Measurements from ENCODE around the gene LY6G5C. TPM values are rescaled to one million over a fixed set of nuclear protein-coding genes. Genes with fewer than 3 reads are reported as not detected.

Gene LY6G5C
- polyA plus RNA-seq, 1 donor from 2014 or later: 3.2 TPM

GRCh38 chr6:31665501-31666336, 15.1 kb downstream of the LY6G5C start, which contains the start of gene CSNK2B:
CSNK2B (plus strand) TSS chr6:31666080; CDS start chr6:31666832, 752 bp downstream.
- H3K4me3 Mint-ChIP-seq: peak within 1 kb of the TSS; percentile 92 to 98 (median 94)
- peaks cover 1% of the 10 kb centered on the region for H3K27me3 Mint-ChIP-seq
- H3K27ac Mint-ChIP-seq: peak within 1 kb of the TSS; percentile 92 to 99 (median 98)
- no peaks in the 10 kb centered on the region for H3K36me3 Mint-ChIP-seq
- no peaks in the 10 kb centered on the region for H3K9me3 Mint-ChIP-seq
- peaks cover 21 to 50% (median 33%) of the 10 kb centered on the region in 3 donors for H3K4me1 Mint-ChIP-seq

GRCh38 chr6:31664790-31665500, 15.9 kb downstream of the LY6G5C start, which contains the start of gene GPANK1:
GPANK1 (minus strand) TSS chr6:31664997; CDS start chr6:31664478, 519 bp downstream.
- peaks cover 1% of the 10 kb centered on the region for H3K27me3 Mint-ChIP-seq
- no peaks in the 10 kb centered on the region for H3K9me3 Mint-ChIP-seq
- no peaks in the 10 kb centered on the region for H3K36me3 Mint-ChIP-seq
- peak within 1 kb of the TSS; percentile 92 to 99 (median 98) for H3K27ac Mint-ChIP-seq
- peaks cover 24 to 51% (median 34%) of the 10 kb centered on the region in 3 donors for H3K4me1 Mint-ChIP-seq
- peak within 1 kb of the TSS; percentile 92 to 98 (median 94) for H3K4me3 Mint-ChIP-seq

GRCh38 chr6:31663961-31664789, 16.7 kb downstream of the LY6G5C start:
- peak overlapping the region; percentile 92 to 99 (median 98) for H3K27ac Mint-ChIP-seq
- H3K36me3 Mint-ChIP-seq: peaks cover 2% of the 10 kb centered on the region
- H3K4me3 Mint-ChIP-seq: peak overlapping the region; percentile 92 to 98 (median 94)
- H3K4me1 Mint-ChIP-seq: peaks cover 28 to 58% (median 41%) of the 10 kb centered on the region in 3 donors
- no peaks in the 10 kb centered on the region for H3K9me3 Mint-ChIP-seq
- peaks cover 1% of the 10 kb centered on the region for H3K27me3 Mint-ChIP-seq

- peak overlapping the region; percentile 68 to 95 (median 92) for H3K4me3 Mint-ChIP-seq
- peaks cover 30 to 62% (median 47%) of the 10 kb centered on the region in 3 donors for H3K4me1 Mint-ChIP-seq
- H3K27ac Mint-ChIP-seq: peak overlapping the region; percentile 92 to 99 (median 98)
- H3K36me3 Mint-ChIP-seq: peaks cover 2% of the 10 kb centered on the region
- no peaks in the 10 kb centered on the region for H3K9me3 Mint-ChIP-seq
- H3K27me3 Mint-ChIP-seq: peaks cover 1% of the 10 kb centered on the region
Observed at GRCh38 chr6:31663126-31663960, 17.5 kb downstream of the LY6G5C start.

GRCh38 chr6:31662124-31662723, 18.6 kb downstream of the LY6G5C start:
- Mint-ChIP-seq H3K27me3 (peaks cover 1% of the 10 kb centered on the region), H3K4me3 (peak overlapping the region in 3 of 4 donors; percentile 70 to 98 (median 93)), H3K36me3 (peaks cover 3% of the 10 kb centered on the region), H3K9me3 (no peaks in the 10 kb centered on the region), H3K4me1 (peaks cover 35 to 63% (median 54%) of the 10 kb centered on the region in 3 donors), H3K27ac (peak overlapping the region in 2 of 3 donors; percentile 80 to 84)

- Mint-ChIP-seq H3K27me3 (peaks cover 1% of the 10 kb centered on the region), H3K4me1 (peaks cover 35 to 58% (median 52%) of the 10 kb centered on the region in 3 donors), H3K9me3 (no peaks in the 10 kb centered on the region), H3K4me3 (peak overlapping the region; percentile 92 to 98 (median 94)), H3K36me3 (peaks cover 3% of the 10 kb centered on the region), H3K27ac (peak overlapping the region; percentile 73 to 84 (median 74))
Observed at GRCh38 chr6:31661262-31662123, 19.4 kb downstream of the LY6G5C start.

- no peaks in the 10 kb centered on the region for H3K9me3 Mint-ChIP-seq
- peaks cover 1% of the 10 kb centered on the region for H3K27me3 Mint-ChIP-seq
- H3K4me1 Mint-ChIP-seq: peaks cover 35 to 57% (median 49%) of the 10 kb centered on the region in 3 donors
- peaks cover 6% of the 10 kb centered on the region for H3K36me3 Mint-ChIP-seq
- H3K4me3 Mint-ChIP-seq: peak within 1 kb of the TSS; percentile 92 to 98 (median 94)
- H3K27ac Mint-ChIP-seq: peak within 1 kb of the TSS; percentile 74 to 90 (median 84)
Observed at GRCh38 chr6:31660381-31661261, 20.2 kb downstream of the LY6G5C start, which contains the start of gene C6orf47. C6orf47 (minus strand) TSS chr6:31660778; CDS start chr6:31659947, 831 bp downstream.

- Mint-ChIP-seq H3K27ac (peak overlapping the region; percentile 74 to 90 (median 84)), H3K36me3 (peaks cover 6% of the 10 kb centered on the region), H3K9me3 (no peaks in the 10 kb centered on the region), H3K4me3 (peak overlapping the region; percentile 92 to 98 (median 94)), H3K27me3 (peaks cover under 1% of the 10 kb centered on the region), H3K4me1 (peaks cover 33 to 58% (median 49%) of the 10 kb centered on the region in 3 donors)
Observed at GRCh38 chr6:31659649-31660380, 21.1 kb downstream of the LY6G5C start.

GRCh38 chr6:31658983-31659648, 21.8 kb downstream of the LY6G5C start:
- Mint-ChIP-seq H3K4me3 (peak overlapping the region; percentile 70 to 96 (median 92)), H3K27ac (peak overlapping the region; percentile 16 to 90 (median 84)), H3K9me3 (no peaks in the 10 kb centered on the region), H3K4me1 (peaks cover 30 to 51% (median 44%) of the 10 kb centered on the region in 3 donors), H3K27me3 (no peaks in the 10 kb centered on the region), H3K36me3 (peaks cover 6% of the 10 kb centered on the region)

- Mint-ChIP-seq H3K4me3 (peak overlapping the region; percentile 44 to 93 (median 74)), H3K36me3 (peaks cover 6% of the 10 kb centered on the region), H3K4me1 (peaks cover 26 to 42% (median 35%) of the 10 kb centered on the region in 3 donors), H3K9me3 (no peaks in the 10 kb centered on the region), H3K27ac (peak overlapping the region in 1 of 3 donors; percentile 59), H3K27me3 (no peaks in the 10 kb centered on the region)
Observed at GRCh38 chr6:31658158-31658688, 22.6 kb downstream of the LY6G5C start.

All from IgD-negative memory B cell (primary cell).